Upper lobe of left lung (tissue), 6 donors: ENCODE measurements around the gene SAMD4A. TPM values are rescaled to one million over a fixed set of nuclear protein-coding genes. Genes with fewer than 3 reads are reported as not detected.

Source experiments
- ATAC-seq, 2 donors: fragments of 200-7000 bp; cut with Tn5 transposase; one replicate each; pipeline ENCODE4 v1.9.1; 2022; ENCODE audit warnings: mild to moderate bottlenecking in 2 of 2, moderate library complexity in 2 of 2; ENCODE audit not compliant: low FRiP score in 2 of 2
- DNase-seq, 2 donors: peaks; one replicate each; pipeline ENCODE4 v3.0.0-alpha.2; 2019 to 2020
- H3K27ac ChIP-seq, 4 donors: fragments of 200-600 bp; sonication (generic); one replicate each; pipeline ENCODE4 v1.5.1; 2016 to 2019
- H3K27me3 ChIP-seq, 4 donors: fragments of 200-600 bp; sonication (generic); one replicate each; pipeline ENCODE4 v1.5.1; 2017 to 2019
- H3K36me3 ChIP-seq, 4 donors: fragments of 200-600 bp; sonication (generic); one replicate each; pipeline ENCODE4 v1.5.1; 2016 to 2019
- H3K4me1 ChIP-seq, 4 donors: fragments of 200-600 bp; sonication (generic); one replicate each; pipeline ENCODE4 v1.5.1; 2018 to 2019
- H3K4me3 ChIP-seq, 4 donors: fragments of 200-600 bp; sonication (generic); one replicate each; pipeline ENCODE4 v1.5.1; 2017 to 2019; ENCODE audit warnings: mild to moderate bottlenecking in 2 of 4, moderate library complexity in 1 of 4
- H3K9me3 ChIP-seq, 4 donors: fragments of 200-600 bp; sonication (generic); one replicate each; pipeline ENCODE4 v1.5.1; 2018 to 2019
- EP300 ChIP-seq, 4 donors: sonication (generic); formaldehyde crosslinking; IDR thresholded peaks; one replicate each; pipeline ENCODE4 v1.5.1; 2017; ENCODE audit warnings: antibody characterized with exemption in 4 of 4, control low read depth in 2 of 4
- POLR2A ChIP-seq, 4 donors: fragments of 450-650 bp; IDR thresholded peaks; one replicate each; pipeline ENCODE4 v1.5.1; 2016 to 2017; ENCODE audit warnings: antibody characterized with exemption in 4 of 4, mild to moderate bottlenecking in 2 of 4
- POLR2AphosphoS5 ChIP-seq, 2 donors: sonication (generic); formaldehyde crosslinking; IDR thresholded peaks; one replicate each; pipeline ENCODE4 v1.5.1; 2017; ENCODE audit warnings: antibody characterized with exemption in 2 of 2
- WGBS, 2 donors: methylation state at CpG; one replicate each; pipeline ENCODE4 v1.1.5; 2017 to 2018; 5-methylcytosine and 5-hydroxymethylcytosine counted together
- total RNA-seq, 6 donors: library from RNA; depleted of rRNA in 4 of 6; stranded (reverse); fragments of >200 nt in 4 of 6; gene quantifications; one replicate each; pipeline versions ENCODE4 v1.1.0 to v1.2.1, GENCODE V29; 2016 to 2021
- TF ChIP-seq, protein P1 (sequence below), 6 experiments: fragments of 450-650 bp in 4 of 6; fragments of 200-600 bp in 2 of 6; sonication (generic) in 2 of 6; IDR thresholded peaks; one replicate each; pipeline ENCODE4 v1.5.1; 2016 to 2019; ENCODE audit warnings: antibody characterized with exemption in 6 of 6
- donor health status: DM: no; HTN: no; CAD: no; lungs with moderate emphysema.
- donor health status: DM: no; HTN: yes; CAD: no; lungs with severe emphysema.

SAMD4A gene
- total RNA-seq, 6 donors from 2014 or later = 26.0 to 68.3 (median 37.0) TPM

DNA sequence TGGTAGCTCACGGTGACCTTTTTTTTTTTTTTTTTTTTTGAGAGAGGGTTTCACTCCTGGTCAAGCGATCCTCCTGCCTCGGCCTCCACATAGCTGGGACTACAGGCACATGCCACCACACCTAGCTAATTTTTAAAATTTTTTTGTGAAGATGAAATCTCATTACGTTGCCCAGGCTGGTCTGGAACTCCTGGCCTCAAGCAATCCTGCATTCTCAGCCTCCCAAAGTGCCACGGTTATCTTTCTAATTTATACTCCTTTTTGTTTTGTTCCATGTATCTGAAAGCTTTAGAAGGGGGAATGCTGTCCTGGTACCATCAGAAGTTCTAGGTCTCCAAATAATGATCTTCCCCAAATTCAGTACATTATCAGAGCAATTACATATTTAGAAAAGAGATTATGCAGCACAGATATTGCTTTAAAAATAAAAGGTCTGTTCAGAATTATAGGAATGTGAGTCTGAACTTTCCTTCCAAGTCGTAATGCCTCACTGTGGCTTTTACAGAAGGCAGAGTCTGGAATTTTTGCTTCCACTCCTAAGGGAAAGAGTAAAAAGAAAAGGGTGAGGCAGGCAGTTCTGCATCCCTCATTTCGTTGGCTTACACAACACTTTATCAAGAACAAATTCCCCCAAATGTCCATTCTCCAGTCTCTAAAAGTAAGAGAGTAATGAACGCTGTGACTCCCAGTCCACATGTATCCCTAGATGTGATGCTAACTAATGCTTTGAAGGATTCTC lies 262.7 kb downstream of the SAMD4A start:
- Histone ChIP-seq H3K27me3 (no peaks in the 10 kb centered on the region), H3K36me3 (no peaks in the 10 kb centered on the region), H3K9me3 (peaks cover 0 to 5% (median 0%) of the 10 kb centered on the region in 4 donors), H3K27ac (no peak overlapping the region), H3K4me3 (no peak overlapping the region), H3K4me1 (no peaks in the 10 kb centered on the region)
- no peak for ATAC-seq
- WGBS, 2 donors = 77 to 79% methylated on average over 8 of the region's 8 CpGs
- TF ChIP-seq EP300 (IDR thresholded peaks at IDR 0.05) (no peak), POLR2A (IDR thresholded peaks at IDR 0.05) (no peak), POLR2AphosphoS5 (IDR thresholded peaks at IDR 0.05) (no peak)
- TF ChIP-seq, protein P1, sequence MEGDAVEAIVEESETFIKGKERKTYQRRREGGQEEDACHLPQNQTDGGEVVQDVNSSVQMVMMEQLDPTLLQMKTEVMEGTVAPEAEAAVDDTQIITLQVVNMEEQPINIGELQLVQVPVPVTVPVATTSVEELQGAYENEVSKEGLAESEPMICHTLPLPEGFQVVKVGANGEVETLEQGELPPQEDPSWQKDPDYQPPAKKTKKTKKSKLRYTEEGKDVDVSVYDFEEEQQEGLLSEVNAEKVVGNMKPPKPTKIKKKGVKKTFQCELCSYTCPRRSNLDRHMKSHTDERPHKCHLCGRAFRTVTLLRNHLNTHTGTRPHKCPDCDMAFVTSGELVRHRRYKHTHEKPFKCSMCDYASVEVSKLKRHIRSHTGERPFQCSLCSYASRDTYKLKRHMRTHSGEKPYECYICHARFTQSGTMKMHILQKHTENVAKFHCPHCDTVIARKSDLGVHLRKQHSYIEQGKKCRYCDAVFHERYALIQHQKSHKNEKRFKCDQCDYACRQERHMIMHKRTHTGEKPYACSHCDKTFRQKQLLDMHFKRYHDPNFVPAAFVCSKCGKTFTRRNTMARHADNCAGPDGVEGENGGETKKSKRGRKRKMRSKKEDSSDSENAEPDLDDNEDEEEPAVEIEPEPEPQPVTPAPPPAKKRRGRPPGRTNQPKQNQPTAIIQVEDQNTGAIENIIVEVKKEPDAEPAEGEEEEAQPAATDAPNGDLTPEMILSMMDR (IDR thresholded peaks at IDR 0.05) = no peak
- no peak for DNase-seq

DNA sequence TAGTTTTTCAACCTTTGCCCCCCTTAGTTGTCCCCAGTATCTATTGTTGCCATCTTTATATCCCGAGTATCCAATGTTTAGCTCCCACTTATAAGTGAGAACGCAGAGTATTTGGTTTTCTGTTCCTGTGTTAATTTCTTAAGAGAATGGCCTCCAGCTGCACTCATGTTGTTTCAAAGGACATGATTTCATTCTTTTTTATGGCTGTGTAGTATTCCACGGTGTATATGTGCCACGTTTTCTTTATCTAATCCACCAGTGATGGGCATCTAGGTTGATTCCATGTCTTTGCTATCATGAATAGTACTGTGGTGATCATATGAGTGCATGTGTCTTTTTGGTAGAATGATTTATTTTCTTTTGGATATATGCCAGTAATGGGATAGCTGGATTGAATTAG lies 263.7 kb downstream of the SAMD4A start:
- Histone ChIP-seq H3K9me3 (no peaks in the 10 kb centered on the region), H3K27me3 (no peaks in the 10 kb centered on the region), H3K4me3 (no peak overlapping the region), H3K4me1 (no peaks in the 10 kb centered on the region), H3K27ac (no peak overlapping the region), H3K36me3 (no peaks in the 10 kb centered on the region)
- DNase-seq = no peak
- ATAC-seq = no peak
- 96 to 98% methylated on average over 4 of the region's 4 CpGs for WGBS, 2 donors
- TF ChIP-seq, protein P1 (IDR thresholded peaks at IDR 0.05) = no peak
- no peak for TF ChIP-seq POLR2AphosphoS5 (IDR thresholded peaks at IDR 0.05)
- no peak for TF ChIP-seq POLR2A (IDR thresholded peaks at IDR 0.05)
- no peak for TF ChIP-seq EP300 (IDR thresholded peaks at IDR 0.05)

DNA sequence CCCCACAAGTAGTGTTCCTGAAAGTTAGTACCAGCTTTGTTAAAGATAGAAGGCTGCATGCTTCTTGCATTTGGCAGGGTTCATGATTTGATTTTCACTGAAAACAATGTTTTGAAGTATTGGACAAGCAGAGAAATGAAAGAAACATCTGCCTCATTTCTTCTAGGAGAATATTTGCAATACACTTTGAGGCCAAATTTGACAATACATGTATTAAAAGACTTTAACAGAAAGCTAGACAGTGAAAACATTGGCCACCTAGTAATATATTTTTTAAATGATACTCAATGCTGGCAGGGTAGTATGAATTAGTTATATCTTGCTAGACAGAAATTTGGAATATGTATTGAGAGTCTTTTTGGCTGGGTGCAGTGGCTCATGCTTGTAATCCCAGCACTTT lies 267.2 kb downstream of the SAMD4A start:
- Histone ChIP-seq H3K9me3 (no peaks in the 10 kb centered on the region), H3K27me3 (no peaks in the 10 kb centered on the region), H3K4me1 (peaks cover 0 to 5% (median 0%) of the 10 kb centered on the region in 4 donors), H3K27ac (no peak overlapping the region), H3K36me3 (no peaks in the 10 kb centered on the region), H3K4me3 (no peak overlapping the region)
- TF ChIP-seq POLR2AphosphoS5 (IDR thresholded peaks at IDR 0.05) = no peak
- no peak for TF ChIP-seq EP300 (IDR thresholded peaks at IDR 0.05)
- no peak for TF ChIP-seq POLR2A (IDR thresholded peaks at IDR 0.05)
- TF ChIP-seq, protein P1 (IDR thresholded peaks at IDR 0.05) = no peak
- no peak for DNase-seq
- ATAC-seq = no peak

DNA sequence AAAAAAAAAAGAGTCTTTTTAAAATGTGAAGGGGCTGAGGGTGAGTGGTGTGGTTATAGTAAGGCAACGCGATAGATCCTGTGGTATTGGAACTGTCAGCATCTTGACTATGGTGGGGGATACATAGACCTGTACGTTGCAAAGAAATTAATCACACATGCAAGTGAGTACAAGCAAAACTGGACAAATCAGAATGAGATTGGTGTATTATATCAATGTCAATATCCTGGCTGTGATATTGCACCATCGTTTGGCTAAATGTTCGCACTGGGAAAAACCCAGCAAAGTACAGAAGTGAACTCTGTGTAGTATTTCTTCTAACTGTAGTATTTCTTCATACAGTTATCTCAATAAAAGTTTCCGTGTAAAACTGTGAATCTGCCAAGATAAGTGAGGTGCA lies 267.8 kb downstream of the SAMD4A start:
- peaks cover 0 to 8% (median under 1%) of the 10 kb centered on the region in 4 donors for H3K4me1 ChIP-seq
- H3K27ac ChIP-seq = no peak overlapping the region
- no peaks in the 10 kb centered on the region for H3K27me3 ChIP-seq
- 85 to 88% methylated on average over 6 of the region's 6 CpGs for WGBS, 2 donors
- DNase-seq (no peak), ATAC-seq (no peak)
- no peak overlapping the region for H3K4me3 ChIP-seq
- no peaks in the 10 kb centered on the region for H3K36me3 ChIP-seq
- no peaks in the 10 kb centered on the region for H3K9me3 ChIP-seq
- TF ChIP-seq, protein P1 (IDR thresholded peaks at IDR 0.05) = no peak

DNA sequence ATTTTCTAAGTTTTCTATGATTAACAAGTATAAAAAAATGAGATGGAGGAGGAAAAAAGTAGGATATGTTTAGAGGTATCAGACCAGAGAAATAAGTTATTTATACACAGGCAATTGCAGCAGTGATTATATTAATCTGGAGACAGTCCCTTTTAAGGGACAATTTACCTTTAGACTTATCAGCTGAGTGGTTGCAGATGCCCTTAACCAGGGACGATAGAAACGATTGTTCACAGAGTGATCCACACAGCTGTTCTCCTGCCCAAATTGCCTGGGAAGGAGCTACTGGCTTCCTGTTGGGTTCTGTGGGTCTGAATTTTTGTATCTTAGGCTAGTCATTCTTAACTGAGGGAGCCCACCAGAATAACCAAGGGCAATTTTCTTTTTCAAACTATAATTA lies 269.3 kb downstream of the SAMD4A start:
- 75 to 86% methylated on average over 2 of the region's 2 CpGs for WGBS, 2 donors
- DNase-seq (no peak), ATAC-seq (no peak)
- Histone ChIP-seq H3K36me3 (peaks cover 0 to 4% (median 0%) of the 10 kb centered on the region in 4 donors), H3K9me3 (no peaks in the 10 kb centered on the region), H3K4me3 (no peak overlapping the region), H3K27ac (no peak overlapping the region), H3K4me1 (peaks cover 0 to 11% (median 4%) of the 10 kb centered on the region in 4 donors), H3K27me3 (no peaks in the 10 kb centered on the region)
- TF ChIP-seq, protein P1 (IDR thresholded peaks at IDR 0.05) = no peak
- TF ChIP-seq POLR2A (IDR thresholded peaks at IDR 0.05) = no peak
- no peak for TF ChIP-seq EP300 (IDR thresholded peaks at IDR 0.05)
- no peak for TF ChIP-seq POLR2AphosphoS5 (IDR thresholded peaks at IDR 0.05)
